Measurements from ENCODE around the gene IER3IP1. TPM values are rescaled to one million over a fixed set of nuclear protein-coding genes. Genes with fewer than 3 reads are reported as not detected.
"Not testable (repeated sequence)": the region's sequence is repeated elsewhere in the genome, so short reads cannot be mapped to it uniquely, and the experiment has no call there.

Gene IER3IP1
- total RNA-seq, 1 donor from 2014 or later, result 14.0 TPM

DNA sequence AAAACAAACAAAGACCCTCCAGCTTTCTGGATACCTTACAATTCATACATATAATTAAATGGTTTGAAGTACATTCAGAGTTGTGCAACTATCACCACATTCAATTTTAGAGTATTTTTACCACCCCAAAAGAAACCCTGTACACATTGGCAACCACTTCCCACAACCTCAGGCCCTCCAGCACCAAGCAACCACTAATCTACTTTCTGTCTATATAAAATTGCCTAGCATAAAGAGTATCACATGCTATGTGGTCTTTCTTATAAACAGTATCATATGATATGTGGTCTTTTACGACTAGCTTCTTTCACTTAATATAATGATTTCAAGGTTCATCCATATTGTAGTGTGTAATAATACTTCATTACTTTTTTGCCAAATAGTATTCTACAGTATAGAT, 7.3 kb downstream of the IER3IP1 start:
- no peak for DNase-seq (ENCODE audit: extremely low spot score, unreplicated experiment)
- TF ChIP-seq, protein P1, sequence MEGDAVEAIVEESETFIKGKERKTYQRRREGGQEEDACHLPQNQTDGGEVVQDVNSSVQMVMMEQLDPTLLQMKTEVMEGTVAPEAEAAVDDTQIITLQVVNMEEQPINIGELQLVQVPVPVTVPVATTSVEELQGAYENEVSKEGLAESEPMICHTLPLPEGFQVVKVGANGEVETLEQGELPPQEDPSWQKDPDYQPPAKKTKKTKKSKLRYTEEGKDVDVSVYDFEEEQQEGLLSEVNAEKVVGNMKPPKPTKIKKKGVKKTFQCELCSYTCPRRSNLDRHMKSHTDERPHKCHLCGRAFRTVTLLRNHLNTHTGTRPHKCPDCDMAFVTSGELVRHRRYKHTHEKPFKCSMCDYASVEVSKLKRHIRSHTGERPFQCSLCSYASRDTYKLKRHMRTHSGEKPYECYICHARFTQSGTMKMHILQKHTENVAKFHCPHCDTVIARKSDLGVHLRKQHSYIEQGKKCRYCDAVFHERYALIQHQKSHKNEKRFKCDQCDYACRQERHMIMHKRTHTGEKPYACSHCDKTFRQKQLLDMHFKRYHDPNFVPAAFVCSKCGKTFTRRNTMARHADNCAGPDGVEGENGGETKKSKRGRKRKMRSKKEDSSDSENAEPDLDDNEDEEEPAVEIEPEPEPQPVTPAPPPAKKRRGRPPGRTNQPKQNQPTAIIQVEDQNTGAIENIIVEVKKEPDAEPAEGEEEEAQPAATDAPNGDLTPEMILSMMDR (conservative IDR thresholded peaks at IDR 0.05), result no peak
- H3K4me1 Mint-ChIP-seq (ENCODE audit: unreplicated experiment), result peaks cover 17% of the 10 kb centered on the region
- H3K27me3 Mint-ChIP-seq, result no peaks in the 10 kb centered on the region
- peaks cover 10% of the 10 kb centered on the region for H3K36me3 Mint-ChIP-seq
- H3K4me3 Mint-ChIP-seq, result no peak overlapping the region
- H3K27ac Mint-ChIP-seq, result no peak overlapping the region
- H3K9me3 Mint-ChIP-seq, result no peaks in the 10 kb centered on the region

DNA sequence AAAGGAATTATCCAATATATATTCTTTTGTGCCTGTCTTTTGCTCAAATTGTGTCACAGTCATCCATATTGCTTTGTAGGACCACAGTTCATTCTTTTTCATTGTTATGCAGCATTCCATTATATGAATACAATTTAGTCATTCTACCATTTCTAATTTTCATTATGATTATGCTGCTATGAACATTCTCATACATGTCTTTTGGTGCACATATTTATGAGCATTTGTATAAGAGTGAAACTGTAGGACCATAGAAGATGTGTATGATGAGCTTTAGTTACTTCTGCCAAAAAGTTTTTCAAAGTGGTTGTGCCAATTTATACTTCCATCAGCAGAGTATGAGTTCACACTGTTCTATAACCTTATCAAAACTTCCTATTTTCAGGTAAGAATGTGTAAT, 7.7 kb downstream of the IER3IP1 start:
- Mint-ChIP-seq H3K9me3 (no peaks in the 10 kb centered on the region), H3K4me3 (no peak overlapping the region), H3K27ac (no peak overlapping the region), H3K27me3 (no peaks in the 10 kb centered on the region), H3K4me1 (ENCODE audit: unreplicated experiment) (peaks cover 17% of the 10 kb centered on the region), H3K36me3 (peaks cover 10% of the 10 kb centered on the region)
- TF ChIP-seq, protein P1 (conservative IDR thresholded peaks at IDR 0.05), result no peak
- DNase-seq (ENCODE audit: extremely low spot score, unreplicated experiment), result no peak

DNA sequence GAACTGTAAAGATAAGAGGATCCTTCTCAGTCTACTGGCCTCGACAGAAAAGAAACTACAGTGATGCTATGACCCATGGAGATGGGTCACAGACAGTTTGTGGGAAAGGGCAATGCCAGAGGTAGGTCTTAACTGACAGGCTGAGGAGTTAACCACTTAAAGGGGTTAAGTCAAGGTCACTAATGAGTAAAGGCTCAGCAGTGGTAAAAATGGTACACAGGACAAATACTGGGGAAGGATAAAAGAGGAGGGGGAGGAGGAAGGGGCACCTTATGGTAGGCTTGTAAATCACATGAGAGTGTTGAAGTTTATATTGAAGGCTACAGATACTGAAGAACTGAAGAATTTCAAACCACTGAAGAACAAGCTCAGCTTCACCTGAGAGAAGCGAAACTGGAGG, 9.9 kb downstream of the IER3IP1 start:
- Mint-ChIP-seq H3K36me3 (peaks cover 10% of the 10 kb centered on the region), H3K4me1 (ENCODE audit: unreplicated experiment) (peaks cover 17% of the 10 kb centered on the region), H3K27me3 (no peaks in the 10 kb centered on the region), H3K4me3 (no peak overlapping the region), H3K27ac (no peak overlapping the region), H3K9me3 (no peaks in the 10 kb centered on the region)
- TF ChIP-seq, protein P1 (conservative IDR thresholded peaks at IDR 0.05), result no peak
- no peak for DNase-seq (ENCODE audit: extremely low spot score, unreplicated experiment)

DNA sequence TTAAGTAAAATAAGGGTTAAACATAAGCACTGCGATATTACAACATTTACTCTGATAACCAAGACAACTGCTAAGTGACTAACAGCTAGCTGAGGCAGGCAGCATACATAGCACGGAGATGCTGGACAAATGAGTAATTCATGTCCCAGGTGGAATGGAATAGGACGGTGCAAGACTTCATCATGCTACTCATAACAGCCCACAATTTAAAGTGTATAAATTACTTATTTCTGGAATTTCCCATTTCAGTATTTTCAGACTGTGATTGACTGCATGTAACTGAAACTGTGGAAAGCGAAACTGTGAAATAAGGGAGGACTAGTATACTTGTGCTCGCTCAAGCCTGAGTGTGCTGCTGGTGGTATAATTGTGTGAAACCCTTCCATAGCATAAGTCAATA, 12.9 kb downstream of the IER3IP1 start:
- DNase-seq (ENCODE audit: extremely low spot score, unreplicated experiment), result no peak
- H3K9me3 Mint-ChIP-seq, result no peaks in the 10 kb centered on the region
- TF ChIP-seq, protein P1 (conservative IDR thresholded peaks at IDR 0.05), result no peak
- H3K4me1 Mint-ChIP-seq (ENCODE audit: unreplicated experiment), result peaks cover 9% of the 10 kb centered on the region
- no peak overlapping the region for H3K27ac Mint-ChIP-seq
- no peaks in the 10 kb centered on the region for H3K27me3 Mint-ChIP-seq
- peaks cover 4% of the 10 kb centered on the region for H3K36me3 Mint-ChIP-seq
- H3K4me3 Mint-ChIP-seq, result no peak overlapping the region

DNA sequence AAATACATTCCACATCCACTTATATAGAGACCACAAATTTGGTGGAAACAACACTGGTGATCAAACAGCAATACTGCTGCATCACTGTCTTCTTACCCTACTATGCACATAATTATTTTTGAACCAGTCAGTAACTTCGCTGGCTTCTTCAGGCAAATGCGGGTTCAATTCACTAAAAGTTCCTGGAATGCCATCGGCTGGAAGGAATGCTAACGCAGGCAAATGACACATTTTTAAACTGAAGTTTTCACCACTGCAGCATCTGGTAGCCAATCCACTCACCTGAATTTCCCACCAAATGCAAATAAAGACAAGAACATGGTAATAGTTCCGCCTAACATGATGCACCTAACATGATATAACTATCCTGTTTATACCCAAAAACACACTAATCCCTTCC, 15.9 kb downstream of the IER3IP1 start:
- Mint-ChIP-seq H3K27ac (no peak overlapping the region), H3K9me3 (no peaks in the 10 kb centered on the region), H3K4me1 (ENCODE audit: unreplicated experiment) (no peaks in the 10 kb centered on the region), H3K36me3 (peaks cover 10% of the 10 kb centered on the region), H3K27me3 (no peaks in the 10 kb centered on the region), H3K4me3 (no peak overlapping the region)
- TF ChIP-seq, protein P1 (conservative IDR thresholded peaks at IDR 0.05), result no peak
- DNase-seq (ENCODE audit: extremely low spot score, unreplicated experiment), result no peak

DNA sequence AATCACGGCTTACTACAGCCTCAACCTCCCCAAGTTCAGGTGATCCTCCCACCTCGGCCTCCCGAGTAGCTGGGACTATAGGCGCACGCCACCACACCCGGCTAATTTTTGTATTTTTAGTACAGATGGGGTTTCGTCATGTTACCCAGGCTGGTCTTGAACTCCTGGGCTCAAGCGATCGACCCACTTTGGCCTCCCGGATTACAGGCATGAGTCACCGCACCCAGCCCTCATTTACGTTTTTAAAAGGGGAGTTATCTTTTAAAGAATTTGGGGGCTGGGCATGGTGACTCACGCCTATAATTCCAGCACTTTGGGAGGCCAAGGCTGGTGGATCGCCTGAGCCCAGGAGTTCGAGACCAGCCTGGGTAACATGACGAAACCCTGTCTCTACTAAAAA, 17.8 kb downstream of the IER3IP1 start:
- not testable (repeated sequence) for DNase-seq (ENCODE audit: extremely low spot score, unreplicated experiment); H3K4me3 Mint-ChIP-seq; H3K36me3 Mint-ChIP-seq; H3K27me3 Mint-ChIP-seq; H3K27ac Mint-ChIP-seq; H3K4me1 Mint-ChIP-seq (ENCODE audit: unreplicated experiment); H3K9me3 Mint-ChIP-seq
